Measurements from ENCODE around the gene ADAMTS14. TPM values are rescaled to one million over a fixed set of nuclear protein-coding genes. Genes with fewer than 3 reads are reported as not detected.

Gene ADAMTS14
- polyA plus RNA-seq, 1 donor, result 7.2 TPM

GRCh38 chr10:70684374-70684773 is 12.1 kb downstream of the ADAMTS14 start:
- H3K27me3 ChIP-seq (ENCODE audit: control insufficient read depth, insufficient read depth, low read length), result no peaks in the 10 kb centered on the region
- no peak overlapping the region for H3K4me3 ChIP-seq (ENCODE audit: low read length)
- no peaks in the 10 kb centered on the region for H3K36me3 ChIP-seq (ENCODE audit: control insufficient read depth, insufficient read depth, low read length)
- H3K27ac ChIP-seq (ENCODE audit: low read length), result no peak overlapping the region
- H3K9me3 ChIP-seq (ENCODE audit: control insufficient read depth, low read depth, low read length), result no peaks in the 10 kb centered on the region
- WGBS (ENCODE audit: insufficient coverage, low lambda C conversion rate), result no CpG with 5 or more reads among the region's 3 CpGs
- no peak for DNase-seq
- H3K4me1 ChIP-seq (ENCODE audit: control insufficient read depth, insufficient read depth, low read length), result peaks cover 2% of the 10 kb centered on the region

- no peak for DNase-seq
- Histone ChIP-seq H3K36me3 (ENCODE audit: control insufficient read depth, insufficient read depth, low read length) (no peaks in the 10 kb centered on the region), H3K27ac (ENCODE audit: low read length) (peak overlapping the region; percentile 1), H3K27me3 (ENCODE audit: control insufficient read depth, insufficient read depth, low read length) (no peaks in the 10 kb centered on the region), H3K9me3 (ENCODE audit: control insufficient read depth, low read depth, low read length) (no peaks in the 10 kb centered on the region), H3K4me1 (ENCODE audit: control insufficient read depth, insufficient read depth, low read length) (peaks cover 2% of the 10 kb centered on the region), H3K4me3 (ENCODE audit: low read length) (no peak overlapping the region)
- no CpG with 5 or more reads among the region's 4 CpGs for WGBS (ENCODE audit: insufficient coverage, low lambda C conversion rate)
Observed at GRCh38 chr10:70684839-70685454, 12.6 kb downstream of the ADAMTS14 start.

GRCh38 chr10:70685455-70685911 is 13.2 kb downstream of the ADAMTS14 start:
- H3K9me3 ChIP-seq (ENCODE audit: control insufficient read depth, low read depth, low read length), result no peaks in the 10 kb centered on the region
- WGBS (ENCODE audit: insufficient coverage, low lambda C conversion rate), result no CpG with 5 or more reads among the region's 8 CpGs
- DNase-seq, result peak; percentile 50 to 75
- peak overlapping the region; percentile 1 for H3K27ac ChIP-seq (ENCODE audit: low read length)
- H3K27me3 ChIP-seq (ENCODE audit: control insufficient read depth, insufficient read depth, low read length), result no peaks in the 10 kb centered on the region
- peaks cover 2% of the 10 kb centered on the region for H3K4me1 ChIP-seq (ENCODE audit: control insufficient read depth, insufficient read depth, low read length)
- no peak overlapping the region for H3K4me3 ChIP-seq (ENCODE audit: low read length)
- no peaks in the 10 kb centered on the region for H3K36me3 ChIP-seq (ENCODE audit: control insufficient read depth, insufficient read depth, low read length)

- no peak for DNase-seq
- H3K27ac ChIP-seq (ENCODE audit: low read length), result no peak overlapping the region
- peaks cover 2% of the 10 kb centered on the region for H3K27me3 ChIP-seq (ENCODE audit: control insufficient read depth, insufficient read depth, low read length)
- H3K4me3 ChIP-seq (ENCODE audit: low read length), result no peak overlapping the region
- WGBS (ENCODE audit: insufficient coverage, low lambda C conversion rate), result no CpG with 5 or more reads among the region's 9 CpGs
- H3K36me3 ChIP-seq (ENCODE audit: control insufficient read depth, insufficient read depth, low read length), result no peaks in the 10 kb centered on the region
- H3K9me3 ChIP-seq (ENCODE audit: control insufficient read depth, low read depth, low read length), result no peaks in the 10 kb centered on the region
- H3K4me1 ChIP-seq (ENCODE audit: control insufficient read depth, insufficient read depth, low read length), result peaks cover 2% of the 10 kb centered on the region
Observed at GRCh38 chr10:70688828-70689227, 16.5 kb downstream of the ADAMTS14 start.

GRCh38 chr10:70689661-70690060 is 17.4 kb downstream of the ADAMTS14 start:
- peaks cover 2% of the 10 kb centered on the region for H3K27me3 ChIP-seq (ENCODE audit: control insufficient read depth, insufficient read depth, low read length)
- no peak for DNase-seq
- H3K9me3 ChIP-seq (ENCODE audit: control insufficient read depth, low read depth, low read length), result no peaks in the 10 kb centered on the region
- 80% methylated on average over 2 of the region's 12 CpGs for WGBS (ENCODE audit: insufficient coverage, low lambda C conversion rate)
- no peaks in the 10 kb centered on the region for H3K36me3 ChIP-seq (ENCODE audit: control insufficient read depth, insufficient read depth, low read length)
- H3K4me3 ChIP-seq (ENCODE audit: low read length), result no peak overlapping the region
- no peak overlapping the region for H3K27ac ChIP-seq (ENCODE audit: low read length)
- H3K4me1 ChIP-seq (ENCODE audit: control insufficient read depth, insufficient read depth, low read length), result peaks cover 2% of the 10 kb centered on the region

DNA sequence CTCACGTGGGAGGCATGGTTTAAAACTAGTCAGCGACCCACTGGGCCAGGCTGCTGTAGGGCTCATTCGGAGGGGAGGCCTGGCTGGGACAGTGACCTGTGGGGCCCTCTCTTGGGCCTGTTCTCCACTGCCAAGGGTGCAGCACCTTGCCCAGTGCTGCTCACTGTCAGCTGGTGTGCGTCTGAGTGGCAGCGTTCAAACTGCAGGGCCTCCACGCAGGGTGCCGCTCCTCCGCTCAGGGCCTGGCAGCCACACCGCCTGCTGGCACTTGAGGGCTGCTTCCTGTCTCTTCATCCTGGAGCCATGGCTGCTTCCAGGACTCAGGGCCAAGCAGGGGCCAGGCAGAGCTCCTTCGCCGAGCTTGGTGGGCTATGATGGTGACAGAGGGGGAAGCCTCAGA is 18.3 kb downstream of the ADAMTS14 start:
- H3K27ac ChIP-seq (ENCODE audit: low read length), result no peak overlapping the region
- no peak overlapping the region for H3K4me3 ChIP-seq (ENCODE audit: low read length)
- no peaks in the 10 kb centered on the region for H3K36me3 ChIP-seq (ENCODE audit: control insufficient read depth, insufficient read depth, low read length)
- H3K27me3 ChIP-seq (ENCODE audit: control insufficient read depth, insufficient read depth, low read length), result peaks cover 2% of the 10 kb centered on the region
- WGBS (ENCODE audit: insufficient coverage, low lambda C conversion rate), result no CpG with 5 or more reads among the region's 11 CpGs
- no peak for DNase-seq
- no peaks in the 10 kb centered on the region for H3K4me1 ChIP-seq (ENCODE audit: control insufficient read depth, insufficient read depth, low read length)
- no peaks in the 10 kb centered on the region for H3K9me3 ChIP-seq (ENCODE audit: control insufficient read depth, low read depth, low read length)

DNA sequence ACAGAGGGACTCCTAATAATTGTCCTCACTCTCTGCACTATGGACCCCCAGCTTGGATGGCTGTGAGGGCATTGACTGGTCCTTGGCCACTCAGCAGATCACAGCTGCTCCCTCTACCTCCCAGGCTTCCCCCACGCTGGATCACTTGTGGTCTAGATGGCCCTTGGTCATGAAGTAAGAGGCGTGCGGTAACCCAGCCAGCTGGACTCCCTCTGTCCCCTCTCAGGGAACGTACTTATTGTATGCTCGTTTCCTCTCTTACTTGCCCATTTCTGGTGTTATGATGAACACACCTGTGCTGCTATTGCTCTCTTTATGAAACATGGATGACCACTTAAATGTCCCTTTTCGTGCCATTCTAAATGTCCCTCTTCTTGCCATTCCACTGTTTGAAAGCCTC is 19.3 kb downstream of the ADAMTS14 start:
- peaks cover 2% of the 10 kb centered on the region for H3K27me3 ChIP-seq (ENCODE audit: control insufficient read depth, insufficient read depth, low read length)
- H3K4me1 ChIP-seq (ENCODE audit: control insufficient read depth, insufficient read depth, low read length), result no peaks in the 10 kb centered on the region
- no peaks in the 10 kb centered on the region for H3K36me3 ChIP-seq (ENCODE audit: control insufficient read depth, insufficient read depth, low read length)
- no peak overlapping the region for H3K27ac ChIP-seq (ENCODE audit: low read length)
- H3K9me3 ChIP-seq (ENCODE audit: control insufficient read depth, low read depth, low read length), result no peaks in the 10 kb centered on the region
- DNase-seq, result no peak
- WGBS (ENCODE audit: insufficient coverage, low lambda C conversion rate), result no CpG with 5 or more reads among the region's 6 CpGs
- H3K4me3 ChIP-seq (ENCODE audit: low read length), result no peak overlapping the region

GRCh38 chr10:70692043-70692603 is 19.8 kb downstream of the ADAMTS14 start:
- H3K27ac ChIP-seq (ENCODE audit: low read length), result no peak overlapping the region
- no peaks in the 10 kb centered on the region for H3K9me3 ChIP-seq (ENCODE audit: control insufficient read depth, low read depth, low read length)
- H3K27me3 ChIP-seq (ENCODE audit: control insufficient read depth, insufficient read depth, low read length), result peaks cover 2% of the 10 kb centered on the region
- H3K36me3 ChIP-seq (ENCODE audit: control insufficient read depth, insufficient read depth, low read length), result peaks cover 3% of the 10 kb centered on the region
- H3K4me3 ChIP-seq (ENCODE audit: low read length), result no peak overlapping the region
- DNase-seq, result no peak
- no peaks in the 10 kb centered on the region for H3K4me1 ChIP-seq (ENCODE audit: control insufficient read depth, insufficient read depth, low read length)
- no CpG with 5 or more reads among the region's 9 CpGs for WGBS (ENCODE audit: insufficient coverage, low lambda C conversion rate)

GRCh38 chr10:70693619-70694335 is 21.5 kb downstream of the ADAMTS14 start:
- 78% methylated on average over 3 of the region's 19 CpGs for WGBS (ENCODE audit: insufficient coverage, low lambda C conversion rate)
- peaks cover 4% of the 10 kb centered on the region for H3K36me3 ChIP-seq (ENCODE audit: control insufficient read depth, insufficient read depth, low read length)
- H3K4me1 ChIP-seq (ENCODE audit: control insufficient read depth, insufficient read depth, low read length), result no peaks in the 10 kb centered on the region
- no peak overlapping the region for H3K4me3 ChIP-seq (ENCODE audit: low read length)
- no peaks in the 10 kb centered on the region for H3K9me3 ChIP-seq (ENCODE audit: control insufficient read depth, low read depth, low read length)
- H3K27me3 ChIP-seq (ENCODE audit: control insufficient read depth, insufficient read depth, low read length), result peaks cover 2% of the 10 kb centered on the region
- no peak for DNase-seq
- H3K27ac ChIP-seq (ENCODE audit: low read length), result no peak overlapping the region

- H3K27me3 ChIP-seq (ENCODE audit: control insufficient read depth, insufficient read depth, low read length), result peaks cover 2% of the 10 kb centered on the region
- WGBS (ENCODE audit: insufficient coverage, low lambda C conversion rate), result no CpG with 5 or more reads among the region's 6 CpGs
- H3K4me3 ChIP-seq (ENCODE audit: low read length), result no peak overlapping the region
- DNase-seq, result peak in 1 of 2 donors; percentile 27
- H3K9me3 ChIP-seq (ENCODE audit: control insufficient read depth, low read depth, low read length), result no peaks in the 10 kb centered on the region
- no peak overlapping the region for H3K27ac ChIP-seq (ENCODE audit: low read length)
- H3K4me1 ChIP-seq (ENCODE audit: control insufficient read depth, insufficient read depth, low read length), result no peaks in the 10 kb centered on the region
- H3K36me3 ChIP-seq (ENCODE audit: control insufficient read depth, insufficient read depth, low read length), result peaks cover 4% of the 10 kb centered on the region
Observed at GRCh38 chr10:70694418-70695141, 22.3 kb downstream of the ADAMTS14 start.
